H1 (cell line): ENCODE measurements around the gene ARHGAP22. TPM values are rescaled to one million over a fixed set of nuclear protein-coding genes. Genes with fewer than 3 reads are reported as not detected.

ENCODE experiments used
- CHD7 ChIP-seq: fragments of 300-600 bp; sonication (generic); IDR thresholded peaks from 2 replicates; pipeline ENCODE4 v1.7.1; 2012; ENCODE audit warnings: low read length, moderate library complexity, mild to moderate bottlenecking, inconsistent platforms; ENCODE audit not compliant: insufficient replicate concordance
- RNF2 ChIP-seq: fragments of 200-900, 300-1000 bp; sonication (generic); IDR thresholded peaks from 2 replicates; pipeline ENCODE4 v1.7.1; 2016; ENCODE audit warnings: borderline replicate concordance, low read depth, mild to moderate bottlenecking, antibody characterized with exemption, low read length; ENCODE audit not compliant: poor library complexity, severe bottlenecking; ENCODE audit errors: missing control alignments
- polyA plus RNA-seq, 7 experiments: library from polyadenylated mRNA; depleted of rRNA in 3 of 7; stranded (reverse) in 5 of 7; unstranded in 2 of 7; fragments of >200 nt in 5 of 7; fragments of 200-250 nt in 2 of 7; gene quantifications; 1 replicate in 5 of 7; 2 replicates in 1 of 7; 4 replicates in 1 of 7; pipeline versions ENCODE4 v1.2.1 to v1.2.3, GENCODE V29; 2011 to 2013; ENCODE audit warnings: missing spikeins in 2 of 7, mixed read lengths in 2 of 7
- total RNA-seq: library from RNA; stranded (reverse); fragmentation: NEBNext Ultra II Directional; extraction: Animal tissue kit (Norgen Biotek cat#: 25700); gene quantifications from 2 replicates; pipeline ENCODE4 v1.2.1, GENCODE V29; 2021

The ARHGAP22 gene
- total and polyA plus RNA-seq, 2 of the 8 experiments (the other 6 are each of a cell fraction or from before 2014, with no cell fraction given): 3.6 to 11.2 TPM

GRCh38 chr10:48465860-48466521 is 138.9 kb downstream of the ARHGAP22 start (continued):
- no peak for TF ChIP-seq CHD7
- no peak for TF ChIP-seq RNF2
- TF ChIP-seq, all 59 proteins: peak for 1
